HTERT RPE-1 (cell line): ENCODE results near the gene SIX2.

Experiments used
- in situ Hi-C: fragments of 300-500 bp; cut with MboI; formaldehyde crosslinking; loops from 4 replicates; pipeline ENCODE4 v1.14.3; 2020; ENCODE audit warnings: low sequenced_read_pairs

SIX2 gene

GRCh38 chr2:45024097-45024496 lies 14.8 kb upstream of the SIX2 start:
- in situ Hi-C loops = no loop called here

DNA sequence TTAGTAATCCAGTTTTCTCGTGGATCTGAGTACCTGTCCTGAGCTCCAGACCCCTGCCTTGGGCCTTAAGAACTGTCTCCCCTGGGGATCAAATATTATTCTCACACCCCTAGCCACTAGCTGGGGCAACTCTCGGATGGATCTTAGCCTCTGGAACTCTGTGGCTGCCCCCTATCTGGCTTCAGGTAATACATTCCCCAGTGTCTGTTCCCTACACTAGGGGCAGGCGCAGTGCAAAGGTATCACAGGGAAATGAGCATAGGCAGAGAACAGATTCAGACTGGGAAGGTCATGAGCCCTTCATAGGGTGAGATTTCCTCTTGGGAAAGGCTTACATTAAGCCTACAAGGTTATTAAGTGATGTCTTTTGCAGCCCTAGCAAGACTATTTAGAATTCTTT lies 11.2 kb upstream of the SIX2 start:
- in situ Hi-C loops = no loop called here

- in situ Hi-C loops = no loop called here
Observed at GRCh38 chr2:45018023-45018422, 8.8 kb upstream of the SIX2 start.

DNA sequence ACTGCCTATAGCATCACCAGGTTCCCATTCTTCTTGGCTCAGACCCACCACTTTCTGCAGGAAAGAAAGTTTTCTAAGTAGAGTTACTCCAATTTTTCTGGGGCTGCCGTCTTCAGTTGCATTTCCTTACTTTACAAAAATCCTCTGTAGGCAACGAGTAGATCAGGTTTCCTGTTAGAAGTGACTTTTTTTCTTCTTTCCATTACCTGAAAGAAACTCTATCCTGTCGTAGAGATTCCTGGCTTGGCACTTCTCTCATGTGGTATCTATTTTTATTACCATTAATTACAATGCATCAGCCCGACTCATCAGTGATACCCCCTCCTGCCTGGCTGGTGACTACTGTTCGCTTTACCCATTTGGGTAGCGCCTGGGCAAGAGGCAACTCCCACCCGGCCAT lies 5.6 kb upstream of the SIX2 start:
- in situ Hi-C loops = no loop called here

GRCh38 chr2:45014016-45014702 lies 4.9 kb upstream of the SIX2 start:
- in situ Hi-C loops = no loop called here

DNA sequence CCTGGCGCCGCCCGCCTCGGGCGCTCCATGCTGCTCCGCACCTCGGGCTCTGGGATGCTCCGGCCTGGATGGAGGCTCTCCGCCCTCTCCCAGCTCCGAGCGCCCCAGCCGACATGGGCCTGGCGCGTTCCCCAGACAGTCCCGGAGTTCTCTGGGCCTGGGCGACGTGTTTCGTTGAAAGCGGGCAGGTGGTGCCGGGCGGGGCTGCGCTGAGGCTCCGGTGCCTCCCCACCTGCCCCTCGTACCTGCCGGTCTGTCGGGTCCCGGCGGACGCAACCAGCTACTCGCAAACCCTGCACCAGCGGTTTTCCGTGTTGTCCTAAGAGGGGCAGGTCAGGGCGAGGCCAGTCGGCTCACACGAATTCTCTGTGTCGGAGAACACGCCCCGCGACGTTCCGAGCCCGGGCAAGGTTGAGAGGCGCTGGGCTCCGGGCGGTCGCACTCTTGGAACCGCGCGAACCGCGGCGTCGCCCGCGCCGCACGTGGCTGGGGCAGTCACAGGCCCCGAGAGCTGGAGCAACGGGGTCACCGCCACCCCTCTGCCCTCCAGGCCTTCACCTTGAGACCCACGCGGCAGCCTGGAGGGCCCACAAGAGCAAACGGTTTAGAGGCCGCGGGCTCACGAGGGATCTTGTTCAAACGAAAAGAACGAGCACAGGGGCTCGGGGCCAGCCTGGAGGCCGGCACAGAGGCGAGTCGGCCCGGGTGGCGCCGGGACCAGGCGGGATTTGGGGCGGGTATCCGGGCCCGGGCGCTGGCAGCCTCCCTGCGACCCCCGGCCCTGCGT lies 4.2 kb upstream of the SIX2 start:
- in situ Hi-C loops = no loop called here

DNA sequence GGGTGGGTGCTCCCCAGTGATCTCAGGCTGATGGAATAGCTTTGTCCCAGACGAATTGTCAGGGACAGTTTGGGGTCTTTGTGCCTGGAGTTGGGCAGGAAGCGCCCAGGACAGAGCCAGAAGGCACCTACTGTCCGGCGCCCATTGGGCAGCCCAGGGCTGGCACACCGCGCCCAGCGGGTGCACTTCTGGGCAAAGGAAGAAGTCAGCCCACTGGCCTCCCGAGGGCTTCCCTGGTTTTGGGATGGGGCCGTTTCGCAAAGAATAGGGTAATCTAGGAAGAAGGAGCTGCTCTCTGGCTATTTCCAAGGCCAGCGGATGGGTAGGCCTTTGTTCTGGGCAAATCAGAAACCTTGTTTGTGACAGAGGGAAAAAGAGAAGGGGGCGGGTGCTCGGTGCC lies 3.5 kb upstream of the SIX2 start:
- in situ Hi-C loops = no loop called here

DNA sequence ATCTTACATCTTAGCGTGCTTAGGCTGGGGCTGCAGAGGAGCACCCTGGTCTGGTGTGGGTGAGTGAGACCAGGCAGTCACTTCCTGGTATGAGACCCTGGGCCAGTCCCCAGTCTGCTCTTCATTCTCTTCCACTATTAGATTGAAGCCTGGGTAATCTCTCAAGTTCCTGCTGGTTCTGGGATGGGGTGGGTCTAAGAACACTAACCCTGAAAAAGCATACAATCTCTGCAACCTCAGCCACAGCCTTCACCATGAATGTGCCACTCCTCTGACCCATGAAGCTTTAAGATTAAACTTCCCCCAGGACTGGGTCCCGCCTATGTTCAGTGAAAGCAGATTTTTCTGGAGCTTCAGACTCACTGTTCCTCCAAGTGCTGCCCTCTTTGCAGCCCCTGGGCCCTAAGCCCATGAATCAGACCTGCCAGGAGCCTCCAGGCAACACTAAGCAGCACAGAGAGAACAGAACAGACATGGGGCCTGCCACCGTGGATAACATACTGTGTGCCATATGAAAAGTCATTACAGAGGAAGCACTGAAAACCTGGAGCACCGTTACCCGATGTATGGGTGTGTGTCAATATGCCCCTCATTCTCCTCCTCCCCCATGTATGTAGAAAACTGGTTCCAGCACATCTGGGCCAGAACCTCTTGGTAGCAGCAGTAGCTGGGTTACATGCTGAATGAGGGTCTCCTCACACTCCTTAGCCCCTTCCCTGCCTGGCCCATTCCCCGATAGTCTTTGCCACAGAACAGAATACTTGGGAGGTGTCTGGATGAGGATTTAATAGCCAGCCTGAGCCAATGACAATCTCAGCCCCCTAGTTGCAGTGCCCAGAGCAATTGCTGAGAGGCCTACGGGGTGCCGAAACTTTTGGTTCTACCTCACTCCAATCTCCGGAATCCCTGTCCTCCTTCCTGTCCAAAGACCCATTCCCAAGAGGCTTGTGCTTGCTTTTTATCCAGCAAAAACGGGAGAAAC lies 2.7 kb upstream of the SIX2 start:
- in situ Hi-C loops = no loop called here

DNA sequence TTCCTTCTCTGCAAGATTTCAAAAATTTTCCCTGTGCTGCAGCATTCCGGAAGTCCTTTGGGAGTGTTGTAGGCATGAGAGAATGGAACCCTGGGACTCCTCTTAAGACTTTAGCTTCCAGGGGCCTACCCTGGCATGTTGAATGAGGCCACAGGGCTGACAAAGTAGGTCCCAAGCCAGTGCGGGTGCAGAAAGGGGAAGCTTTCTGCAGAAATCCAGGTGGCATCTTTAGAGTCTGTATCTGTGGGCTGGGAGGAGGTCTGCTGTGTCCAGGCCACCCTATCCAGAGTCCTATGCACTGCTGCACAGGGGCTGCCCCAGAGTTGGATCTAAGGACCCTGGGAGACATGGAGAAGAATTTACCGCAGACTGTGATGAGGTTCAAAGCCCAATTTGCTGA lies 1.9 kb upstream of the SIX2 start:
- in situ Hi-C loops = no loop called here

GRCh38 chr2:45010702-45011012 lies 1.4 kb upstream of the SIX2 start:
- in situ Hi-C loops = no loop called here

DNA sequence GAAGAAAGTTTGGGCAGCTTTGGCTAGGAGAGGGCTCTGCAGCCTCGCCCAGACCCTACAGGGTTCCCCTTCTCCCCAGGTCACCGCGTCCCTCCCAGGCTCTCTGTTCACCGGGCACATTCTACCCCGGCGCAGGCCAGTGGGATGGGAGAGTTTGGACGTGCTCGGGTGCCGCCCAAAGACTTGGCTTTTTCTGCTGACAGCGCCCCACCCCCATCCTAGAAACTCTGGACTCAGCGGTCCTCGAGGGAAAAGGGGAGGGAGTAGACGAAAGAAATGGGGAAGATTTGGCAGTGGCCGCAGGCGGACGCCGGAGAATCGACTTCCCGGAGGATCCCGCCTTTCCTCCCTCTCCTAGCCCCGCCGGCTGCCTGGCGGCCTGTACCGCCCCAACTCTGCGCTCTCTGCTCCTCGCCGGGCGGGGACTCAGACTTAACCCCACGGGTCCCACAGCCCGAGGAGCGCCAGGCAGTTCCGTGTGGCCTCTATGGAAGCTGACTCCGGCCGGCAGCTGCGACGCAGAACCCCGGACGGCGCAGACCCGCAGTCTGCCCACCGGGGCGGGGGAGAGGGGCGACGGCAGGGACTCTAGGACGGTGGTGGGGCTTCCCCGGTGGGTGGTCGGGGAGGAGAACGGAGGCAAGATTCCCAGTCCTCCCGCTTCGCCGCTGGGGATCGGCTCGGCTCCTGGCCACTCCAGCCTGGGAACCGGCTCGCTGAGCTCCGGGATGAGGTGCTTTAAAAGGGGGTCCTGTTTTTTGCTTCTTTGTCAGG lies 863 bp upstream of the SIX2 start:
- in situ Hi-C loops = no loop called here

DNA sequence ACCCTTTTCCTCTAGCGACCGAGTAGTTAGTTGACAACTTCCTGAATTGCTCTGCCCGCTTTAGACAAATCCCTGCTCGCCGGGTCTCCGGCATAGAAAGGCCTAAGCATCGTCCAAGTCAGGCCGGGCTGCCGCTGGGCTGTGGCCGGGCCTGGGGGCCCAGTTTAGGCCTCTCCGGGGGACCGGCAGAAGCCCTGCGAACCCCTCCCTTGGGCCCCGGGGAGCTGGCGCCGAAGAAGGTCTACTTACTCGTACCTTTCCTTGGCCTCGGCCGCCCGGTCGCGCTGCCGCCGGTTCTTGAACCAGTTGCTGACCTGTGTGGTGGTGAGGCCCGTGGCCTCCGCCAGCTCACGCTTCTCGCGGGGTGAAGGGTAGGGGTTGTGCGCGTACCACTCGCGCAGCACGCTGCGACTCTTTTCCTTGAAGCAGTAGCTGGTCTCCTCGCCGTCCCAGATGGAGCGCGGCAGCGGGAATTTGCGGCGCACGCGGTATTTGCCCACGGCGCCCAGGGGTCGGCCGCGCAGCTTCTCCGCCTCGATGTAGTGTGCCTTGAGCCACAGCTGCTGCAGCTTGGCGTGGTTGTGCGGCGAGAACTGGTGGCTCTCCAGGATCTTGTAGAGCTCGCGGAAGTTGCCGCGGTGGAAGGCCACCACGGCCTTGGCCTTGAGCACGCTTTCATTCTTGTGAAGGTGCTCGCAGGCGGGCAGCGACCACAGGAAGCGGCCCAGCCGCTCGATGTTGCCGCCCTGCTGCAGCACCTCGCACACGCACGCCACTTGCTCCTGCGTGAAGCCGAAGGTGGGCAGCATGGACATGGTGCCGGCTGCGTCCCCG lies 739 bp downstream of the SIX2 start:
- in situ Hi-C loops = no loop called here

GRCh38 chr2:45007961-45008295 lies 1.3 kb downstream of the SIX2 start:
- in situ Hi-C loops = no loop called here

DNA sequence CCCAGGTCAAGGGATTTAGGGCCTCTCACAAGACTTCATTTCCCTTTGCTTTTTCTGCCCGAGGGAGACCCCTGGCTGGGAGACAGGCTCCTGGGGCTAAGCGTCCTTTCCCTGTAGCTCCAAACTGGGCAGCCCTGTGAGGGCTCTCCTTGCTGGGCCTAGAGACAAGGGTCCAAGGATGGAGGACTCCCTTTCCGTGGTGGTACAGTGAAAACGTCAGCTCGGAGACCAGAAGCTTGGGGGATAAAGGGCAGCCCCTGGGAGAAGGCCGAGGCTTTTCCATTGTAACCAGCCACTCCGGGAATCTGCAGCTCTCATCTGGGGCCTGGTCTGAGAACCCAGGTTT lies 2.3 kb downstream of the SIX2 start:
- in situ Hi-C loops = no loop called here

- in situ Hi-C loops = no loop called here
Observed at GRCh38 chr2:45006041-45006941, 3.0 kb downstream of the SIX2 start.

- in situ Hi-C loops = no loop called here
Observed at GRCh38 chr2:45005261-45006002, 3.8 kb downstream of the SIX2 start.

DNA sequence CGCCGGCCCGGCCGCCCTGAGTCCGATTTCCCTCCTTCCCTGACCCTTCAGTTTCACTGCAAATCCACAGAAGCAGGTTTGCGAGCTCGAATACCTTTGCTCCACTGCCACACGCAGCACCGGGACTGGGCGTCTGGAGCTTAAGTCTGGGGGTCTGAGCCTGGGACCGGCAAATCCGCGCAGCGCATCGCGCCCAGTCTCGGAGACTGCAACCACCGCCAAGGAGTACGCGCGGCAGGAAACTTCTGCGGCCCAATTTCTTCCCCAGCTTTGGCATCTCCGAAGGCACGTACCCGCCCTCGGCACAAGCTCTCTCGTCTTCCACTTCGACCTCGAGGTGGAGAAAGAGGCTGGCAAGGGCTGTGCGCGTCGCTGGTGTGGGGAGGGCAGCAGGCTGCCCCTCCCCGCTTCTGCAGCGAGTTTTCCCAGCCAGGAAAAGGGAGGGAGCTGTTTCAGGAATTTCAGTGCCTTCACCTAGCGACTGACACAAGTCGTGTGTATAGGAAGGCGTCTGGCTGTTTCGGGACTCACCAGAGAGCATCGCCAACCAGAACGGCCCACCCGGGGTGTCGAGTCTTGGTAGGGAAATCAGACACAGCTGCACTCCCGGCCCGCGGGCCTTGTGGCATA lies 4.6 kb downstream of the SIX2 start:
- in situ Hi-C loops = no loop called here
